HUES64 (cell line): ENCODE measurements around the gene DIPK1A.
"Not testable (repeated sequence)": the region's sequence is repeated elsewhere in the genome, so short reads cannot be mapped to it uniquely, and the experiment has no call there.

ENCODE experiments used
- H3K27ac ChIP-seq: 2 replicates; pipeline ENCODE4 v1.7.0; 2013; ENCODE audit warnings: low read depth, low read length, inconsistent platforms
- H3K27me3 ChIP-seq: 2 replicates; pipeline ENCODE4 v1.6.1; 2013; ENCODE audit warnings: mild to moderate bottlenecking, low read length; ENCODE audit not compliant: insufficient read depth
- H3K36me3 ChIP-seq: 2 replicates; pipeline ENCODE4 v1.6.1; 2013; ENCODE audit warnings: mild to moderate bottlenecking, low read length; ENCODE audit not compliant: insufficient read depth
- H3K4me1 ChIP-seq: 2 replicates; pipeline ENCODE4 v1.6.1; 2013; ENCODE audit warnings: mild to moderate bottlenecking, low read length, moderate library complexity; ENCODE audit not compliant: insufficient read depth
- H3K4me3 ChIP-seq: 2 replicates; pipeline ENCODE4 v1.5.1; 2013; ENCODE audit warnings: mild to moderate bottlenecking, low read length, moderate library complexity
- H3K9ac ChIP-seq: 2 replicates; pipeline ENCODE4 v1.6.1; 2013; ENCODE audit warnings: mild to moderate bottlenecking, low read depth, low read length
- H3K9me3 ChIP-seq: 2 replicates; pipeline ENCODE4 v1.6.1; 2013; ENCODE audit warnings: low read depth, low read length; ENCODE audit not compliant: insufficient read depth
- WGBS: fragments of 150-250, 120-280 bp; methylation state at CpG from one replicate; pipeline ENCODE4 v1.1.7; 2013; ENCODE audit warnings: missing lambda C conversion rate; 5-methylcytosine and 5-hydroxymethylcytosine counted together

DIPK1A gene

GRCh38 chr1:92910081-92910480 is 51.2 kb downstream of the DIPK1A start:
- H3K9me3 ChIP-seq: no peaks in the 10 kb centered on the region; the same call in 1 of the 2 replicates
- H3K9ac ChIP-seq: no peak overlapping the region
- H3K36me3 ChIP-seq: no peaks in the 10 kb centered on the region
- H3K4me3 ChIP-seq: no peak overlapping the region
- H3K27ac ChIP-seq: no peak overlapping the region
- no peaks in the 10 kb centered on the region for H3K4me1 ChIP-seq
- H3K27me3 ChIP-seq: no peaks in the 10 kb centered on the region
- WGBS: 88% methylated on average over 4 of the region's 4 CpGs

DNA sequence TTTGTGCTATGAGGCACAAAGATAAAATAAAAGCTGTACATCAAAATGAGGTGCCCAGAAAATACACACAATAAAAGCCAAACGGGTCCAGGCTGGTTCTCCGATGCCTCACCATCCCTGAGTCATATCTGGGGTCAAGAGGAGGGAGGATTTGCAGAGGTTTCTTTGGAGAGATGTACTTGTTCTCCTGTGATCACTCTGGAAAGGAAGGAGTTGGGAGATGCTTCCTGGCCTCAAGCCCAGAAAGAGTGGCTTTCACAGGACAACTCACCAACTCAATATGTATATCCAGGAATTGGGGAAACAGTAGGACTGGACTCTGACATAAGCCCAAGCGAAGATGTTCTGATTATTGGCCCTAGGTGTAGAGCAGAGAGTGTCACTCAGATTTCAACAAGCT is 51.9 kb downstream of the DIPK1A start:
- H3K9me3 ChIP-seq: no peaks in the 10 kb centered on the region; the same call in 1 of the 2 replicates
- 94% methylated on average over 3 of the region's 3 CpGs for WGBS

GRCh38 chr1:92907949-92908684 is 53.1 kb downstream of the DIPK1A start:
- H3K4me1 ChIP-seq: no peaks in the 10 kb centered on the region
- WGBS: 91% methylated on average over 2 of the region's 2 CpGs
- H3K36me3 ChIP-seq: no peaks in the 10 kb centered on the region
- no peak overlapping the region for H3K27ac ChIP-seq
- no peaks in the 10 kb centered on the region for H3K27me3 ChIP-seq
- no peak overlapping the region for H3K9ac ChIP-seq
- no peaks in the 10 kb centered on the region; the same call in 1 of the 2 replicates for H3K9me3 ChIP-seq
- no peak overlapping the region for H3K4me3 ChIP-seq

More for the DNA sequence above, 51.9 kb downstream of the DIPK1A start:
- no peak overlapping the region for H3K27ac ChIP-seq
- H3K36me3 ChIP-seq: no peaks in the 10 kb centered on the region
- no peaks in the 10 kb centered on the region for H3K27me3 ChIP-seq
- H3K4me3 ChIP-seq: no peak overlapping the region
- H3K4me1 ChIP-seq: no peaks in the 10 kb centered on the region
- no peak overlapping the region for H3K9ac ChIP-seq

- no peaks in the 10 kb centered on the region for H3K4me1 ChIP-seq
- no peak overlapping the region for H3K4me3 ChIP-seq
- H3K27ac ChIP-seq: no peak overlapping the region
- H3K9ac ChIP-seq: no peak overlapping the region
- WGBS: 83% methylated on average over 1 of the region's 1 CpG
- H3K9me3 ChIP-seq: peaks cover 7% of the 10 kb centered on the region
- no peaks in the 10 kb centered on the region for H3K36me3 ChIP-seq
- H3K27me3 ChIP-seq: no peaks in the 10 kb centered on the region
Measured at GRCh38 chr1:92903765-92904164, 57.5 kb downstream of the DIPK1A start.

DNA sequence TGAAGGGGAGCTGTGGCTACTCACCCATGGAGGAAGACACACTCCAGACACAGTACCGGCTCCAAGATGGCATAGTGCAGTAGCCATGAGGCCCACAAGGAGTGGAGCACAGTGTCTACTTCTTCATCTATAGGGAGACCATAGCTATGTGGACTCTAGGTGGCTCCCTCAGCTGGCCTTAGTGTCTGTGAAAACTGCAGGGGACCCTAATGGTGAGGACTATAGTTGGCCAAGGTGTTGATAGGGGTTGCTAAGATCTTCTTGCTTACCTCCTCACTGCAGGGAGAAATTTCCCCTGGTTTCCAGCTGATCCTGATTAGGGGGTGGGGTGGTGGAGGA is 58.9 kb downstream of the DIPK1A start:
- Histone ChIP-seq H3K36me3 (no peaks in the 10 kb centered on the region), H3K9me3 (peaks cover 7% of the 10 kb centered on the region), H3K27ac (no peak overlapping the region), H3K9ac (no peak overlapping the region), H3K4me3 (no peak overlapping the region), H3K27me3 (no peaks in the 10 kb centered on the region), H3K4me1 (no peaks in the 10 kb centered on the region)
- WGBS: 88% methylated on average over 1 of the region's 1 CpG

GRCh38 chr1:92901699-92902405 is 59.4 kb downstream of the DIPK1A start:
- Histone ChIP-seq H3K4me1 (no peaks in the 10 kb centered on the region), H3K36me3 (no peaks in the 10 kb centered on the region), H3K9me3 (peaks cover 7% of the 10 kb centered on the region), H3K9ac (no peak overlapping the region), H3K4me3 (no peak overlapping the region), H3K27ac (no peak overlapping the region), H3K27me3 (no peaks in the 10 kb centered on the region)
- WGBS: 93% methylated on average over 3 of the region's 3 CpGs

GRCh38 chr1:92901126-92901525 is 60.1 kb downstream of the DIPK1A start:
- 86% methylated on average over 1 of the region's 1 CpG for WGBS
- H3K4me1 ChIP-seq: no peaks in the 10 kb centered on the region
- H3K9ac ChIP-seq: no peak overlapping the region
- peaks cover 7% of the 10 kb centered on the region for H3K9me3 ChIP-seq
- no peak overlapping the region for H3K4me3 ChIP-seq
- H3K27me3 ChIP-seq: no peaks in the 10 kb centered on the region
- no peak overlapping the region for H3K27ac ChIP-seq
- no peaks in the 10 kb centered on the region for H3K36me3 ChIP-seq

- Histone ChIP-seq H3K4me3 (no peak overlapping the region), H3K9me3 (peaks cover 7% of the 10 kb centered on the region), H3K27me3 (no peaks in the 10 kb centered on the region), H3K9ac (no peak overlapping the region), H3K36me3 (no peaks in the 10 kb centered on the region), H3K4me1 (no peaks in the 10 kb centered on the region), H3K27ac (no peak overlapping the region)
Measured at GRCh38 chr1:92900539-92900938, 60.7 kb downstream of the DIPK1A start.

- H3K9me3 ChIP-seq: peaks cover 7% of the 10 kb centered on the region
- H3K27ac ChIP-seq: no peak overlapping the region
- no peaks in the 10 kb centered on the region for H3K27me3 ChIP-seq
- H3K9ac ChIP-seq: no peak overlapping the region
- H3K4me3 ChIP-seq: no peak overlapping the region
- no peaks in the 10 kb centered on the region for H3K4me1 ChIP-seq
- no peaks in the 10 kb centered on the region for H3K36me3 ChIP-seq
Measured at GRCh38 chr1:92899780-92900179, 61.5 kb downstream of the DIPK1A start.

- WGBS: 100% methylated on average over 2 of the region's 2 CpGs
- H3K36me3 ChIP-seq, H3K27me3 ChIP-seq, H3K4me3 ChIP-seq, H3K27ac ChIP-seq, H3K4me1 ChIP-seq, H3K9me3 ChIP-seq, H3K9ac ChIP-seq: not testable (repeated sequence)
Measured at GRCh38 chr1:92898053-92898452, 63.2 kb downstream of the DIPK1A start.

GRCh38 chr1:92887465-92887864 is 73.8 kb downstream of the DIPK1A start:
- no peak overlapping the region for H3K4me3 ChIP-seq
- no peaks in the 10 kb centered on the region for H3K4me1 ChIP-seq
- peaks cover 11% of the 10 kb centered on the region for H3K9me3 ChIP-seq
- no peak overlapping the region for H3K27ac ChIP-seq
- H3K36me3 ChIP-seq: no peaks in the 10 kb centered on the region
- no peaks in the 10 kb centered on the region for H3K27me3 ChIP-seq
- WGBS: 94% methylated on average over 2 of the region's 2 CpGs
- H3K9ac ChIP-seq: no peak overlapping the region
